ENCODE data around the gene ACSM2A.
"Not testable (repeated sequence)": the region's sequence is repeated elsewhere in the genome, so short reads cannot be mapped to it uniquely, and the experiment has no call there.

Gene ACSM2A

DNA sequence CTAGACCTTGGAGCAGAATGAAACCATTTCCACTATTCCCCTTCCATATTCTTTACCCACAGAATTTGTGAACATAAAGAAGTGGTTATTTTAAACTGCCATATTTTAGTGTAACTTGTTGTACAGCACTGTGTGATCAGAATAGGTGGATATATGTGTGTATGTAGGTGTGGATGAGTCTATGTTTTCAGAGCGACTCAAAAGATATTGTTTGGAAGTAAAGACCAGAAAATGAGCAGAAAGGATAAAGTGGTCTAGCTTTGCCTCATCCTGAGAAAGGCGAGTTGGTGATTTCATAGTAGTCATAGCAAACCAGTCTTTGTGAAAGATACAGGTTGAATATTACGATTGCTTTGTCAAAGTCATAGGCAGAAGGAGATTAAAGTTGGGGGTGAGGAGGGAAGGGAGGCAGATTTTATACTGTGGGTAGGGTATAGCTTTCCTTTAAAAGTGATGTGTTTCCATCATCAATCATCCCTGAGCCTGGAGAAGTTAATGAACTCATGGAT is 81.0 kb downstream of the ACSM2A start:
- H2AFZ ChIP-seq (ENCODE audit: low read depth, low read length); H3K36me3 ChIP-seq (ENCODE audit: insufficient read depth, low read length); H3K4me1 ChIP-seq (ENCODE audit: insufficient read depth, low read length); H3K4me3 ChIP-seq (ENCODE audit: low read length); H3K9me3 ChIP-seq (ENCODE audit: low read length); H3K27me3 ChIP-seq (ENCODE audit: insufficient read depth, low read length): not testable (repeated sequence)

DNA sequence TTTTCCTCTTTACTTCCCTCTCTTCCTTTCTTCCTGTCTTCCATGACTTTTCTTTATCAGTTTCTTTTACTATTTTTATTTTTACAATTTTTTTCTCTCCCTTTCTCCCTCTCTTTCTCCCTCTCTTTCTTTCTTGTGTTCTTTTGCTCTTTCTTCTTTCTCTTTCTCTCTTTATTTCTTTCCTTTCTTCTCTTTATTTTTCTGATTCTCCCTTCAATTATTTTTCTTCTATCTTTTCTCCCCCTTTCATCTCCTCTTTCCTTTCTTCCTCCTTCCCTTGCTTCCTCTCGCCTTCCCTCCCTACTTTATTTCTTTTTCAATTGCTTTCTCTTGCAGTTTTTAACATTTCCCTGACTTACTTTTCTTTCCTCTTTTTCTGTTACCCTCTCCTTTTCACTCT is 85.3 kb downstream of the ACSM2A start:
- not testable (repeated sequence) for H3K9me3 ChIP-seq (ENCODE audit: low read length); H3K36me3 ChIP-seq (ENCODE audit: insufficient read depth, low read length); H2AFZ ChIP-seq (ENCODE audit: low read depth, low read length); H3K4me1 ChIP-seq (ENCODE audit: insufficient read depth, low read length); H3K4me3 ChIP-seq (ENCODE audit: low read length); H3K27me3 ChIP-seq (ENCODE audit: insufficient read depth, low read length)
